ENCODE results near the gene SMYD3. TPM values are rescaled to one million over a fixed set of nuclear protein-coding genes. Genes with fewer than 3 reads are reported as not detected.

SMYD3 gene
- total and polyA plus RNA-seq, 10 of the 15 experiments (the other 5 are each of a cell fraction or from before 2014, with no cell fraction given), result 18.3 to 54.0 (median 24.8) TPM

GRCh38 chr1:246134789-246135188 is 372.3 kb downstream of the SMYD3 start:
- WGBS (ENCODE audit: insufficient coverage, insufficient replicate concordance, low lambda C conversion rate, missing lambda C conversion rate), result 94% methylated on average over 1 of the region's 1 CpG
- Histone ChIP-seq H3K9ac (ENCODE audit: control insufficient read depth, insufficient read depth, low read length) (no peak overlapping the region), H3K36me3 (ENCODE audit: control insufficient read depth in 2 of 2, insufficient read depth in 2 of 2, low read length in 1 of 2) (no peaks in the 10 kb centered on the region), H3K4me2 (ENCODE audit: control insufficient read depth, insufficient read depth) (no peak overlapping the region), H3K4me1 (ENCODE audit: control insufficient read depth, insufficient read depth, low read length) (no peaks in the 10 kb centered on the region), H3K27me3 (replicated peaks in 1 of 2; ENCODE audit: control insufficient read depth in 2 of 2, insufficient read depth in 2 of 2, low read length in 1 of 2) (no peaks in the 10 kb centered on the region), H3K27ac (ENCODE audit: control insufficient read depth, insufficient read depth) (no peak overlapping the region), H2AFZ (ENCODE audit: control insufficient read depth, low read depth, low read length) (no peak overlapping the region), H3K79me2 (ENCODE audit: control insufficient read depth, insufficient read depth, low read length) (no peaks in the 10 kb centered on the region), H4K20me1 (ENCODE audit: control insufficient read depth, insufficient read depth) (no peaks in the 10 kb centered on the region), H3K9me3 (replicated peaks; ENCODE audit: control insufficient read depth, insufficient read depth, low read length) (no peaks in the 10 kb centered on the region), H3K4me3 (no peak overlapping the region)
- no peak for DNase-seq (ENCODE audit: low read depth, low spot score)
- ATAC-seq, result no peak
- SMC1A ChIA-PET (ENCODE audit: uncharacterized antibody, unreplicated experiment), result interaction anchor here (0.6 to 1.3 kb wide), 5 partner anchors 9 to 341 kb away, joined by 3 read pairs; no protein-coding TSS in a partner anchor
- intact Hi-C loops (cut with micrococcal nuclease; ENCODE audit: unreplicated experiment), result no loop called here
- BruUV-seq (replicated peaks), result no TSS peak
- no peak for TF ChIP-seq MYC (IDR thresholded peaks at IDR 0.05; ENCODE audit: insufficient read depth, insufficient read length, insufficient replicate concordance, low read length, severe bottlenecking)
- TF ChIP-seq POU2F2 (IDR thresholded peaks at IDR 0.05; ENCODE audit: borderline replicate concordance, low read depth, low read length), result no peak
- no peak for TF ChIP-seq CUX1 (IDR thresholded peaks at IDR 0.05; ENCODE audit: insufficient replicate concordance, low read depth, low read length)
- in situ Hi-C loops (cut with MboI), result no loop called here
- no peak for FAIRE-seq
- CTCF ChIA-PET, result interaction anchor here (0.6 to 1.4 kb wide), 7 partner anchors 10 to 556 kb away, joined by 3 to 4 read pairs (median 3); no protein-coding TSS in a partner anchor
- POLR2A ChIA-PET, result no interaction called here
- RAD21 ChIA-PET (ENCODE audit: unreplicated experiment), result interaction anchor here (1.4 kb wide), 1 partner anchor 146 kb away, joined by 4 read pairs; no protein-coding TSS in a partner anchor
